WI38 (cell line): Measurements from ENCODE around the gene CAMK4.
A peak's percentile ranks its signal among the peaks of the same experiment; 100 is the strongest.

Source experiments
- H3K4me3 ChIP-seq: 2 replicates; pipeline ENCODE4 v1.5.1; 2011; ENCODE audit warnings: low read depth, mild to moderate bottlenecking, control low read depth, low read length
- TF ChIP-seq, protein P1 (sequence below): IDR thresholded peaks from 2 replicates; pipeline ENCODE4 v1.5.1; 2012; ENCODE audit warnings: low read depth, mild to moderate bottlenecking, control low read depth, low read length

CAMK4 gene

DNA sequence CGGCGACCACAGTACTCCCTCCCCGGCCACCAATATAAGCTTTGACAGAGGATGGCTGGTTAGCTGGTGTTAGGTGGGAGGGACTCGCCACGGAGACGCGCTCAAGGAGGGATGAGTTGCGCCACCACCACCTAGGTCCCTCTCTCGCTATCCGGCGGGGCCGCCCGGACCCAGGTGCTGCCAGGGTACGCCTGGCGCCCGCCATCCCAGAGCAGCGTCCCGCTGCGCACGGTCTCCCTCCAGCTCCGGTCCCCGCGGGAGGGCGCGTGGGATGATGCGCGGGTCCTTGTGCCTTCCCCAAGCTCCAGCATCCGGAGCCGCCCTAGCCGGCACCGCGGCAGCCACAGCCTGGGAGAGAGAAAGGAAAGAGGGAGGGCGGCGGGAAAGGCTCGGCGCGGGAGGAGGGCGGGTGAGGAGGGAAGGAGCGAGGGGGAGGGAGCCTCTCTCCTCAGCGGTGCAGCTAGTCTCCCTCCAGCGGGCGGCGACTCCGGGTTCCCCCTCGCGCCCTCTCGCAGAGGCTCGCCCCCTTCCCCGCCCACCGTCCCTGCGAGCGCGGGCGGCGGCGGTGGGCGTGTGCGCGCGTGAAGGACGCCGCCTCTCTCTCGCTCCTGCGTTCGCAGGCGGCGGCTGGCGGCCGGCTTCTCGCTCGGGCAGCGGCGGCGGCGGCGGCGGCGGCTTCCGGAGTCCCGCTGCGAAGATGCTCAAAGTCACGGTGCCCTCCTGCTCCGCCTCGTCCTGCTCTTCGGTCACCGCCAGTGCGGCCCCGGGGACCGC is at the start of gene CAMK4:
Gene CAMK4 (plus strand): TSS at position 598 of the 774 bp plus-strand sequence. CDS start 100 bp downstream, at position 698.
- TF ChIP-seq, protein P1, sequence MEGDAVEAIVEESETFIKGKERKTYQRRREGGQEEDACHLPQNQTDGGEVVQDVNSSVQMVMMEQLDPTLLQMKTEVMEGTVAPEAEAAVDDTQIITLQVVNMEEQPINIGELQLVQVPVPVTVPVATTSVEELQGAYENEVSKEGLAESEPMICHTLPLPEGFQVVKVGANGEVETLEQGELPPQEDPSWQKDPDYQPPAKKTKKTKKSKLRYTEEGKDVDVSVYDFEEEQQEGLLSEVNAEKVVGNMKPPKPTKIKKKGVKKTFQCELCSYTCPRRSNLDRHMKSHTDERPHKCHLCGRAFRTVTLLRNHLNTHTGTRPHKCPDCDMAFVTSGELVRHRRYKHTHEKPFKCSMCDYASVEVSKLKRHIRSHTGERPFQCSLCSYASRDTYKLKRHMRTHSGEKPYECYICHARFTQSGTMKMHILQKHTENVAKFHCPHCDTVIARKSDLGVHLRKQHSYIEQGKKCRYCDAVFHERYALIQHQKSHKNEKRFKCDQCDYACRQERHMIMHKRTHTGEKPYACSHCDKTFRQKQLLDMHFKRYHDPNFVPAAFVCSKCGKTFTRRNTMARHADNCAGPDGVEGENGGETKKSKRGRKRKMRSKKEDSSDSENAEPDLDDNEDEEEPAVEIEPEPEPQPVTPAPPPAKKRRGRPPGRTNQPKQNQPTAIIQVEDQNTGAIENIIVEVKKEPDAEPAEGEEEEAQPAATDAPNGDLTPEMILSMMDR: no peak
- peak within 1 kb of the TSS; percentile 68 for H3K4me3 ChIP-seq

DNA sequence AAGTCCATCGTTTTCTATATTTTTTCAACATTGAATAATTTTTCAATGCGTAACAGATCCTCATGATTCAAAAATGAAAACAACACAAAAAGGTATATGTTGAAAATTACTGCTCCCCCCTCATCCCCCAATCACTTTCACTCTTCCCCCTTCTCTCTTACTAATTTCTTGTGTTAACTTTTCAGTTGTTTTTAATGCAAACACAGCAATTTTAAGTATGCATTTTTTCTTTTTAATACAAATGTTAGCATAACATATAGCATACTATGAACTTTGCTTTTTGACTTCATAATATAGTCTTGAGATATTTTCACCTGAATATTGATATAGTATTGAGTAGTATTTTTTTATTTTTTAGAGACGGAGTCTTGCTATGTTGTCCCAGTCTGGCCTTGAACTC is 41.1 kb upstream of the CAMK4 start:
- H3K4me3 ChIP-seq: no peak overlapping the region
- TF ChIP-seq, protein P1: no peak

DNA sequence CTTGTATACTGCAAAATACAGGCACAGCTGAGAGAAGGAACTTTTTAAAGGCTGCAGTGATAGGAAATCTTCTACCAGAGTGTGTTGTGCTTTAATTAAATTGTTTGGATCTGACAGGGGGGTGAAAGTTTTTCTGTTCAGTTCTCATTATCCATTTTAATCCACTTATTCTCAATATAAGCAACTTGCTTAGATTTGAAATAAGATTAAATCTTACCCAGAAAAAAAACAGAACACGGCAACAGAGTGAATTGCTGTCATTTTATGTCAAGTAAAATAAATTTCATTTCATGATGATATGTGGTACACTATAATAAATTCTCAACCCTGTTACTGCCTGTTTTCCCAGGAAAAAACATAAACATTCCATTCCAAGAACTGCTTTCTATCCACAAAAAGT is 37.1 kb upstream of the CAMK4 start:
- no peak overlapping the region for H3K4me3 ChIP-seq
- TF ChIP-seq, protein P1: no peak

DNA sequence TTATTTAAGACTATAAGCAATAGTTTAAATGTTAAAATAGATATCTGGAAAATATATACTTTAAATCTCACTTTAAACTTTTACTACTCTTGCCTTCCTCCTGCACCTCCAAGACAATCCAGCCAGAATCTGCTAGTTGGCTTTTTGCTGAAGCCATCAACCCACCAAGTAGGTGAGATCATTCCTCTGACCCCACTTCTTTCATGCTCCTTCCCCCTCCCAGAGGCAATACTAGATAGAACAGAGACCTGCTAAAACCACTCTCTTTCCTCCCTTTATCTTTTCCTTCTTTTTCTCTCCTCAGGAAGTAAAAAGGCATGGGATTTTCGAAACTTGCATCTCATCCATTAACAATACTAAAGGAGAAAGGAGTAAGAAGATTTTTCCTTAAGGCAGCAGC is 30.1 kb upstream of the CAMK4 start:
- H3K4me3 ChIP-seq: no peak overlapping the region
- TF ChIP-seq, protein P1: no peak

DNA sequence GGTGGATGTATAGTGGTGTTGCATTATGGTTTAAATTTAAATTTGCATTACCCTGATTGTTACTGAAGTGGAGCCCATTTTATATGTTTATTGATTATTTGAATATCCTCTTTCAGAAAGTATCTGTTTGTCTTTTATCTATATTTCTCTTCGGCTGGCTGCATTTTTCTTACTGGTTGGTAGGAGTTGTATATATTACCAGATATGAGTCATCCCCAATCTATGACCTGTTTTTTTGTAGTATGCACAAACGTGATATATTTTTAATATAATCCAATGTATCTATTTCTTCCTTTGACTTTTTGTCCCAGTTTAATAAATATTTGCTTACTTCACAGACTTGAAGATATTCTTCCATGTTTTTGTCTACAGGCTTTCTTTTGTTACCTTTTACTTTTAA is 29.3 kb upstream of the CAMK4 start:
- H3K4me3 ChIP-seq: no peak overlapping the region
- TF ChIP-seq, protein P1: no peak

DNA sequence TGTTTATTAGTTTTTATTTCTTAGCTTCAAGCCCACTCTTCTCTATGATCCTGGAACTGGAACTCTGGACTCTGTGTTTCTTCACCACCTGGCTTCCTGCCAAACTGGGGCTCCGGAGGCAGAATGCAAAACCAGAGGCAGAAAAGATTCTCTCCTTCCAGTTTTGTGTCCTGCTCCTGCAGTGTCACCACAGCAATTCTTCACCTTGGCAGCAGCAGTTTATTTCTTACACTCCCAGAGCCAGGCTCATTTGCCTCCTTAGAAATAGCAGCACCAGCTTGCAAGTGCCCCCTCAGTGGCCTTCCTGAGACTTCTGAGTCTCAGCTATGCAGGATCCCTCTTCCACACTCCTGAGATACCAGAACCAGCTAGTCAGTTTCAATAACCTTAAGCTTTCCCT is 26.7 kb upstream of the CAMK4 start:
- TF ChIP-seq, protein P1: no peak
- H3K4me3 ChIP-seq: no peak overlapping the region

DNA sequence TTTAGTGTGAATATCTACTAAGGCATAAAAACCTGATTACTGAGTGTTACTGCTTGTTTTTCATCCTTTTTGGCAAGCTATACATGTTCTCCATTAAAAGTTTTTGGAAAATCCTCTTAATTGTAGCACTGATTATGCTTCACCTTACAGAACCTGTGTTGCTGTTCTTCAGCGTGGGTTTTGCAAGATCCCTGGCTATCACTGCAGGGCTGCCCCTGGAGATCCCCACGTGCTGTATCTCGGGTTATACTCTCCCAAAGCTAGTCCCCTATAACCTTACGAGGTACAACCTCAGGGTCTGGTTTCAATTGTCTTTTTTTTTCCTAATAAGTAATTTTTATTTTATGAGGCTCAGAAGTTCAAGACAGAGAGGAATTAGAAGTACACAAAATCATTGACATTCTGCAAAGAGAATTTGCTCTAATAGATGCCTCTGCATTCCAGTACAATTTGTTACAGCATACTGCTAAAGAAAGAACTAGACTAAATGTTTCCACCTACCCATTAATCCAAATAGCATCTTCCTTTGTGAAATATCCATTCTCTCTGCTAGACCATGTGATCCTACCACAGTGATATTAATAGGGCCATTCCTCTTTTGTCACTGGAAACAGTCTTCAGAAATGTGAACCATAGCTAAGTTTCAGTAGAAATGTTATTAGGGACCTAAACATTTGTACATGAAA is 25.8 kb upstream of the CAMK4 start:
- TF ChIP-seq, protein P1: no peak

More for the DNA sequence above, 25.8 kb upstream of the CAMK4 start:
- H3K4me3 ChIP-seq: no peak overlapping the region
